GM10847 (cell line): Measurements from ENCODE around the gene SLCO2B1.

Experiments used
- POLR2A ChIP-seq: IDR thresholded peaks from 2 replicates; pipeline ENCODE4 v1.6.1; 2011; ENCODE audit not compliant: insufficient read length; ENCODE audit errors: extremely low read depth

The SLCO2B1 gene

GRCh38 chr11:75193711-75194110, 42.8 kb downstream of the SLCO2B1 start:
- TF ChIP-seq POLR2A: no peak

GRCh38 chr11:75194147-75194546, 43.2 kb downstream of the SLCO2B1 start:
- no peak for TF ChIP-seq POLR2A

- TF ChIP-seq POLR2A: no peak
Measured at GRCh38 chr11:75195167-75195962, 44.5 kb downstream of the SLCO2B1 start.

GRCh38 chr11:75196426-75196825, 45.5 kb downstream of the SLCO2B1 start:
- TF ChIP-seq POLR2A: no peak

- TF ChIP-seq POLR2A: no peak
Measured at GRCh38 chr11:75197512-75198277, 46.8 kb downstream of the SLCO2B1 start.

DNA sequence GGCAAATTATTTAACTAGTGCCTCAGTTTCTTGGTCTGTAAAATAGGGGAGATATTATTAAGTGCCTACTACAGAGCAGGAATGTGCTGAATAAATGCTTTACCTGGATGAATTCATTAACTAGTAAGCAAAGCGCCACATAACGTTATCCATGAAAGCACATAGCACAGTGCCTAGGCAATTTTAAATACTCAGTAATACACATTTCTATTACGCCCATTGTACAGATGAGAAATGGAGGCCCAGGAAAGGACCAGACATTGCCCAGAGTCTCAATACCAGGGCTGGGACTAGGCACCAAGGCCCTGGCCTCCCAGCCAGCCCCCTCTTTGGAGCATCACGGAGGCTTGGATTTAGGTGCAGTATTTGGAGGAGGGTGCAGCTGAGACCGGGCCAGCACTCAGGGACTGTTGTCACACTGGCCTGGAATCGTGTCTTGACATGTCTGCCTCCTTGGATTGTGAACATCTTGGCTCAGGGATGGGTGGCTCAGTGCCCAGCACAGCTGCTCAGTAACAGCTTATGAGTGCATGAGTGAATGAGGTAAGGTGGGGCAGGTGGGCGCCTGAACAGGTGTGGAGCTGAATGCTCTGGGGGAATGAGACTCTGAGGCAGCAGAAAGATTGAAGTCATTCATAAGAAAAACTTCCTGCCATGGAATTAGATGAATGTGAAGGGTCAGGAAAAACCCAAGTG, 47.5 kb downstream of the SLCO2B1 start:
- TF ChIP-seq POLR2A: no peak

DNA sequence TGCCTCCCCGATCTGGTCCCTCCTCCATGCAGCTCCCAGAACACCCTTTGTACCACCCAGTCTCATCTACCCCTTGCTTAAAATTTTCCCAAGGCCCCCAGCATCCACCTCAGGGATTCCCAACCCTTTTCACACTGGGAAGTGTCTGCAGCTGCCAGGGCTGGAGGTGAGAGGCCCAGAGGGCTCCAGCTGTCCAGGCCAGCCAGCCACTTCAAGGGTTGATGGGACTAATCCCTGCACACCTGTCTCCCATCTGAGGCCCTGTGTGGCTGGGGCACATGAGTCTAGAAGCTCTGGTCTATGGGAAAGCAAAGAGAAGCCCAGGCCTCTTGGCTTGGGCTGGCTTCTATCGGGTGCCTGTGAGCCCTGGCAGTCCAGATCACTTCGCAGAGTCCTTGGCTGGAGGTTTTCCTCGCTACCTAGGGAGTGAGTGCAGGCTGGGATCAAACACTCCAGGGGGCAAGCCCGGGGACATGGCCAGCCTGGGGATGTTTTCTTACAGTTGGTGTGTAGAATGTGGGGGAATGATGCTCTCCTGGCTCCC, 48.6 kb downstream of the SLCO2B1 start:
- no peak for TF ChIP-seq POLR2A

GRCh38 chr11:75200051-75200450, 49.1 kb downstream of the SLCO2B1 start:
- no peak for TF ChIP-seq POLR2A

- TF ChIP-seq POLR2A: no peak
Measured at GRCh38 chr11:75200531-75200930, 49.6 kb downstream of the SLCO2B1 start.

GRCh38 chr11:75201771-75202170, 50.9 kb downstream of the SLCO2B1 start:
- TF ChIP-seq POLR2A: no peak

- TF ChIP-seq POLR2A: no peak
Measured at GRCh38 chr11:75202195-75202594, 51.3 kb downstream of the SLCO2B1 start.

DNA sequence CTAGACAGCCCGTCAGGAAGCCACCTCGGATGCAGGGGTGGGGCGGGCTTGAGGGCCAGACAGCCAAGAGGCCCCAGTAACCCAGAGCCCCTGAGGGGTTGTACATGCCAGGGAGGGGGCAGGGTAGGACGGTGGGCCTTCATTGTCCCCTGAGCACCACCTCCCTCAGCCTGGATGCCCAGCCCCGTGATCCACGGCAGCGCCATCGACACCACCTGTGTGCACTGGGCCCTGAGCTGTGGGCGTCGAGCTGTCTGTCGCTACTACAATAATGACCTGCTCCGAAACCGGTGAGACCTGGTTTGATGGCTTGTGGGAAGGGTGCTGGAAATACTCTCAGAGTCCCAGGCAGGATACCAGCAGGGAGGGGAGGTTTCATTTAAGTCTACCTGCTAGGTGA, 52.2 kb downstream of the SLCO2B1 start:
- no peak for TF ChIP-seq POLR2A

DNA sequence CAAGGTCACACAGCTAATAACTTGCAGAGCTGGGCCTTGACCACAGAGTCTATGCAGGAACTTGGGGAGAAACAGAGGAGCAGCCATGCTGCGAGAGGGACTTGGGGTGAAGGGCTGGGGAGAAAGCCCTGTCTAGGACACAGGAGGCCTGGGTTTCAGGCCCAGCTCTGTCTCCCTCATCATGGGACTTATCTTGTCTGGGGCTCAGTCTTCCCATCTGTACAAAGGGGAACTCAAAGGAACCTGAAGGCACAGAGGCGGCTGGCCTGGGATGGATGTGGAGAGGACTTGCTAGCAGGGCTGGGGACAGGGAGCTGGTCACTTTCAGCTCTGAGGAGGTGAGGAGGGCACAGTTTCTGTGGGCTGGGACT, 52.7 kb downstream of the SLCO2B1 start:
- TF ChIP-seq POLR2A: no peak

GRCh38 chr11:75204012-75204674, 53.2 kb downstream of the SLCO2B1 start:
- no peak for TF ChIP-seq POLR2A
